Omental fat pad (tissue), 4 donors: ENCODE results near the gene RIPOR3. TPM values are rescaled to one million over a fixed set of nuclear protein-coding genes. Genes with fewer than 3 reads are reported as not detected.

Experiments
- ATAC-seq: fragments of 150-250 bp; one replicate; pipeline ENCODE4 v1.9.1; 2016; ENCODE audit warnings: mild to moderate bottlenecking, moderate library complexity; ENCODE audit not compliant: low FRiP score
- DNase-seq: peaks from one replicate; pipeline ENCODE4 v3.0.0-alpha.2; 2019; ENCODE audit warnings: low spot score
- total RNA-seq, 4 donors: library from RNA; depleted of rRNA; stranded (reverse); fragments of >200 nt; gene quantifications; one replicate each; pipeline ENCODE4 v1.1.0, GENCODE V29; 2016
- TF ChIP-seq, protein P1 (sequence below), 3 donors: fragments of 450-650 bp; IDR thresholded peaks; one replicate each; pipeline ENCODE4 v1.5.1; 2016 to 2017; ENCODE audit warnings: antibody characterized with exemption in 3 of 3, mild to moderate bottlenecking in 3 of 3, moderate library complexity in 2 of 3

RIPOR3 gene
- total RNA-seq, 4 donors from 2014 or later = 7.8 to 81.8 (median 16.6) TPM

DNA sequence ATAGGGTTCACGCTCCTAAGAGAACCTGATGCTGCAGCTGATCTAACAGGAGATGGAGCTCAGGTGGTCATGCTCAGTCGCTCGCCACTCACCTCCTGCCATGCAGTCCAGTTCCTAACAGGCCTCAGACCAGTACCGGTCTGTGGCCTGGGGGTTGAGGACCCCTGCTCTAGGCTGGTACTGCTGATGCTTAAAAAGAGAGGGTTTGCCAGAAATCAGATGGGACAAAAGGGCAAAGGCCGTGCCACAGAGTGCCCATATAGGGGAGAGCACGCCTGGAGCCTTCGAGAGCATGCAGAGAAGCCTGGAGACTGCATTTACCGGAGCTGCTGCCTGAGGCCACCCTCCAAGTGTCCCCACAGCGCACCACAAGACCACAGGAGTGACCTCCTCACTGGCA, 105.7 kb downstream of the RIPOR3 start:
- TF ChIP-seq, protein P1, sequence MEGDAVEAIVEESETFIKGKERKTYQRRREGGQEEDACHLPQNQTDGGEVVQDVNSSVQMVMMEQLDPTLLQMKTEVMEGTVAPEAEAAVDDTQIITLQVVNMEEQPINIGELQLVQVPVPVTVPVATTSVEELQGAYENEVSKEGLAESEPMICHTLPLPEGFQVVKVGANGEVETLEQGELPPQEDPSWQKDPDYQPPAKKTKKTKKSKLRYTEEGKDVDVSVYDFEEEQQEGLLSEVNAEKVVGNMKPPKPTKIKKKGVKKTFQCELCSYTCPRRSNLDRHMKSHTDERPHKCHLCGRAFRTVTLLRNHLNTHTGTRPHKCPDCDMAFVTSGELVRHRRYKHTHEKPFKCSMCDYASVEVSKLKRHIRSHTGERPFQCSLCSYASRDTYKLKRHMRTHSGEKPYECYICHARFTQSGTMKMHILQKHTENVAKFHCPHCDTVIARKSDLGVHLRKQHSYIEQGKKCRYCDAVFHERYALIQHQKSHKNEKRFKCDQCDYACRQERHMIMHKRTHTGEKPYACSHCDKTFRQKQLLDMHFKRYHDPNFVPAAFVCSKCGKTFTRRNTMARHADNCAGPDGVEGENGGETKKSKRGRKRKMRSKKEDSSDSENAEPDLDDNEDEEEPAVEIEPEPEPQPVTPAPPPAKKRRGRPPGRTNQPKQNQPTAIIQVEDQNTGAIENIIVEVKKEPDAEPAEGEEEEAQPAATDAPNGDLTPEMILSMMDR (IDR thresholded peaks at IDR 0.05) = no peak
- no peak for ATAC-seq
- DNase-seq = no peak

DNA sequence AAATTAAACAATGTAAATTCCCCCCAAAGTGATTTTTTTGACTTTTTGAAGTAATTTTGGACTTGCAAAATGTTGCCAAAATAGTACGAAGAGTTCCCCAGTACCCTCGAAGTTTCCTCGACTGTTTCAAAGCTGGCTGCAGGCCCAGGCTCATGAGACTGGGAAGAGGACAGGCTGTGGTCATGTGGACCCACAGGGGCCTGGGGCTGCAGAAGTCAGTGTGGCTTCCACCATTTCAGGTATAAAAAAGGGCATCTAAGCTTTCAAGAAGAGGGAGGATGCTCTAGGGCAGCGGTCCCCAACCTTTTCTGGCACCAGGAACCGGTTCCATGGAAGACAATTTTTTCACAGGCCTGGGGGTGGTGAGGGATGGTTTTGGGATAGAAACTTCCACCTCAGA, 106.1 kb downstream of the RIPOR3 start:
- TF ChIP-seq, protein P1 (IDR thresholded peaks at IDR 0.05) = no peak
- DNase-seq = no peak
- ATAC-seq = no peak

DNA sequence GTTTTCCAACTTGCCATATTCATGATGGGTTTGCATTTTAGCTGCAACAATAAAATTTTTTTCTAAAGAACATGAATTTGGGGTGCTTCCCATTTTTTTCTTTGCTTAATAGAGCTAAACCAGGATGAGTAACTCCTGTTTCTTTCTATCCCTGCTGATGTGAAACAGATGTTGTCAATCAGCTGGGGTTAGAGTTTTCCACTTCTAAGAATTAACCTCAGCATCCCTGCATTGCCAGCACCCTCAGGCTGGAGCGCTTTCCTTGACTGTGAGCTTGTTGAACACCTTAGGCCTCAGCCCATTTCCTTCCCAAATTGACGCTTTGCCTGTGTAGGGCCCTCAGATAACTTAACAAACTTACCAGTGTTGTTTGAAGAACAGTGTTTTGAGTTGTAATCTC, 106.7 kb downstream of the RIPOR3 start:
- TF ChIP-seq, protein P1 (IDR thresholded peaks at IDR 0.05) = no peak
- DNase-seq (no peak), ATAC-seq (no peak)

DNA sequence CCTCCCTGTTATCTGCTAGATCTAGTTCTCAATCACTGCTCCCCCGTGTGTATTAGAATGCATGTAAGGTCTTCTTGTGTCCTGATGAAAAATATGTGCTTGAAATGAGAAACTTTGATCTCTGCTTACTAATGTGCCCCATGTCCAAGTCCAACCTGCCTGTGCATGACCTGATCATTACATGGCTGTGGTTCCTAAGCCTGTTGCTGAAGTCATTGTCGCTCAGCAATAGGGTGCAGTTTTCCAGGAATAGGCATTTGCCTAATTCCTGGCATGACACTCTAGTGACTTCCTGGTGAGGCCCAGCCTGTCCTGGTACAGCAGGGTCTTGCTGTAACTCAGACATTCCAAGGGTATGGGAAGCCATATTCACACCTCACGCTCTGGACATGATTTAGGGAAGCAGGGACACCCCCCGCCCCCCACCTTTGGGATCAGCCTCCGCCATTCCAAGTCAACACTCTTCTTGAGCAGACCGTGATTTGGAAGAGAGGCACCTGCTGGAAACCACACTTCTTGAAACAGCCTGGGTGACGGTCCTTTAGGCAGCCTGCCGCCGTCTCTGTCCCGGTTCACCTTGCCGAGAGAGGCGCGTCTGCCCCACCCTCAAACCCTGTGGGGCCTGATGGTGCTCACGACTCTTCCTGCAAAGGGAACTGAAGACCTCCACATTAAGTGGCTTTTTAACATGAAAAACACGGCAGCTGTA, 107.7 kb downstream of the RIPOR3 start:
- DNase-seq (no peak), ATAC-seq (no peak)
- TF ChIP-seq, protein P1 (IDR thresholded peaks at IDR 0.05) = no peak

DNA sequence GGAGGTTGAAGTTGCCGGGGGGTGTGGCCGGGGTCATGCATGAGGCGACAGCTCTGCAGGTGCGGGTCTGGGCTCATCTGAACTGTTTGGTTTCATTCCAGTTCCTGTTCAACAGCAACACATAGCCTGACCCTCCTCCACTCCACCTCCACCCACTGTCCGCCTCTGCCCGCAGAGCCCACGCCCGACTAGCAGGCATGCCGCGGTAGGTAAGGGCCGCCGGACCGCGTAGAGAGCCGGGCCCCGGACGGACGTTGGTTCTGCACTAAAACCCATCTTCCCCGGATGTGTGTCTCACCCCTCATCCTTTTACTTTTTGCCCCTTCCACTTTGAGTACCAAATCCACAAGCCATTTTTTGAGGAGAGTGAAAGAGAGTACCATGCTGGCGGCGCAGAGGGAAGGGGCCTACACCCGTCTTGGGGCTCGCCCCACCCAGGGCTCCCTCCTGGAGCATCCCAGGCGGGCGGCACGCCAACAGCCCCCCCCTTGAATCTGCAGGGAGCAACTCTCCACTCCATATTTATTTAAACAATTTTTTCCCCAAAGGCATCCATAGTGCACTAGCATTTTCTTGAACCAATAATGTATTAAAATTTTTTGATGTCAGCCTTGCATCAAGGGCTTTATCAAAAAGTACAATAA, 108.6 kb downstream of the RIPOR3 start:
- ATAC-seq (no peak), DNase-seq (no peak)
- TF ChIP-seq, protein P1 (IDR thresholded peaks at IDR 0.05) = no peak

DNA sequence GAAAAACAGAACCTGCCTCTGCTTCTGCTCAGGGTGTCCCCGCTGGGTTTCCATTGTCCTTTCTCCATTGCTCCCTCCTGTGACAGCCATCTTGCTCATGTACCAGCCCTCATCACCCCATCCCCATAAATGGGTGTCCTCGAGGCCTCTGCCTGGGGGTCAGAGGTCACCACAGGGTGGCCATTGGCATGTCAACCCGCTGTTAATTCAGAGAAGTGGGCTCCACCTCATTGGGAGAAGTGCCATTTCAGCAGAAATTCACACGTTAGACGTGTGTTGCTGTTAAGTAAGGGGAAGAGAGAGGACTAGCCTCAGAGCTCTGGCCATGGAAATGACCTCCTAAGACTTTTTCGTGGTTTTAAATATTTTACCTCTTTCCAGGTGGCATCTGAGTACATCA, 109.2 kb downstream of the RIPOR3 start:
- DNase-seq (no peak), ATAC-seq (no peak)
- TF ChIP-seq, protein P1 (IDR thresholded peaks at IDR 0.05) = no peak
